HUES64 (cell line): ENCODE results near the gene COL20A1.
"Not testable (repeated sequence)": the region's sequence is repeated elsewhere in the genome, so short reads cannot be mapped to it uniquely, and the experiment has no call there.

ENCODE experiments used
- H3K27ac ChIP-seq: 2 replicates; pipeline ENCODE4 v1.7.0; 2013; ENCODE audit warnings: low read depth, low read length, inconsistent platforms
- H3K27me3 ChIP-seq: 2 replicates; pipeline ENCODE4 v1.6.1; 2013; ENCODE audit warnings: mild to moderate bottlenecking, low read length; ENCODE audit not compliant: insufficient read depth
- H3K36me3 ChIP-seq: 2 replicates; pipeline ENCODE4 v1.6.1; 2013; ENCODE audit warnings: mild to moderate bottlenecking, low read length; ENCODE audit not compliant: insufficient read depth
- H3K4me1 ChIP-seq: 2 replicates; pipeline ENCODE4 v1.6.1; 2013; ENCODE audit warnings: mild to moderate bottlenecking, low read length, moderate library complexity; ENCODE audit not compliant: insufficient read depth
- H3K4me3 ChIP-seq: 2 replicates; pipeline ENCODE4 v1.5.1; 2013; ENCODE audit warnings: mild to moderate bottlenecking, low read length, moderate library complexity
- H3K9ac ChIP-seq: 2 replicates; pipeline ENCODE4 v1.6.1; 2013; ENCODE audit warnings: mild to moderate bottlenecking, low read depth, low read length
- H3K9me3 ChIP-seq: 2 replicates; pipeline ENCODE4 v1.6.1; 2013; ENCODE audit warnings: low read depth, low read length; ENCODE audit not compliant: insufficient read depth
- WGBS: fragments of 150-250, 120-280 bp; methylation state at CpG from one replicate; pipeline ENCODE4 v1.1.7; 2013; ENCODE audit warnings: missing lambda C conversion rate; 5-methylcytosine and 5-hydroxymethylcytosine counted together

The COL20A1 gene

DNA sequence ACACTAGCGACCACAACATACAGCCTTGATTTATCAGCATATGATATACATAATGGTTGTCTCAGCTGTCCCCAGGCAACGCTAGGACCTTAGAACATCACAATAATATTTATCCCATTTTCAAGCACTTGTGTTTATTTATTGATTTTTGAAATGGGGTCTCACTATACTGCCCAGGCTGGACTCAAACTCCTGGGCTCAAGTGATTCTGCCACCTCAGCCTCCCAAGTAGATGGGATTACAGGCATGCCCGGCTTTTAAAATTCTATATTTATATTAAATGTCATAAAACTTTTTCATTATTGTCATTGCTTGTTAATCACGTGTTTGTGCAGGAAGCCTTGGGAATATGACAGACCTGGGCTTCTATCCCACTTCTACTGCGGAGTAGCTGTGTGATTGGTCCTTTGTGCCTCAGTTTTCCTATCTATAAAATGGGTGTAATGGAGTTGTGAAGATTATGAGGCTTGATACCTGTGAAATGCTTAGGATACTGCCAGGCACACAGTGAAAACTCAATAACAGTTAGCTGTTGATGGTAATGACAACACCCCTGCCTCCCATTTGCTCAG, 10.2 kb downstream of the COL20A1 start:
- Histone ChIP-seq H3K9ac (no peak overlapping the region), H3K4me1 (no peaks in the 10 kb centered on the region), H3K4me3 (no peak overlapping the region), H3K27me3 (no peaks in the 10 kb centered on the region), H3K27ac (no peak overlapping the region), H3K9me3 (no peaks in the 10 kb centered on the region), H3K36me3 (no peaks in the 10 kb centered on the region)
- 67% methylated on average over 3 of the region's 5 CpGs for WGBS

GRCh38 chr20:63305393-63305792, 12.4 kb downstream of the COL20A1 start:
- H3K27ac ChIP-seq = no peak overlapping the region

DNA sequence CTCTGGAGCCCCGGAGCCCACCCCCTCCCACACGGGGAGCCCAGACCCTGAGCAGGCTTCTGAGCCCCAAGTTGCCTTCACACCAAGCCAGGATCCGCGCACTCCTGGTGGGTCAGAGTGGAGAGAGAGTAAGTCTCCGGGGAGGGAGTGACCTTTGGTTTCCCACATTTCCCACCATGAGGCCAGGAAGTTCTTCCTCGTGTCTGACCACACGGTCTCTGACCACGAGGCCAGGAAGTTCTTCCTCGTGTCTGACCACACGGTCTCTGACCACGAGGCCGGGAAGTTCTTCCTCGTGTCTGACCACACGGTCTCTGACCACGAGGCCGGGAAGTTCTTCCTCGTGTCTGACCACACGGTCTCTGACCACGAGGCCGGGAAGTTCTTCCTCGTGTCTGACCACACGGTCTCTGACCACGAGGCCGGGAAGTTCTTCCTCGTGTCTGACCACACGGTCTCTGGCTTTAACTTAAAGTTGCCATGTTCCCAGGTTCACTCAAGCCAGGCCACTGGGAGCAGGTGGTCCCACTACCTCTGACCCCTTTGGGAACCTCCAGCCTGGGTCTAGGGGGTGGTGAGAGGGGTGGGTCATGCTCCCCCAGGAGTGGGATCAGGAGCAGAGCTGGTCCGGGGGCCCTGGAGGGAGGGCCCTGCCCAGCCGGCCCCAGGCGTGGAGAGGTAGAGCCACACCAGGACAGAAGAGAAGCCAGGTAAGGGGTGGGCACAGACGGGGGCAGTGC, 13.1 kb downstream of the COL20A1 start:
- not testable (repeated sequence) for H3K27ac ChIP-seq, H3K4me1 ChIP-seq, H3K4me3 ChIP-seq, H3K9ac ChIP-seq, H3K9me3 ChIP-seq, H3K27me3 ChIP-seq, H3K36me3 ChIP-seq
- WGBS = 96% methylated on average over 18 of the region's 30 CpGs

More at GRCh38 chr20:63305393-63305792, 12.4 kb downstream of the COL20A1 start:
- H3K9ac ChIP-seq = no peak overlapping the region
- 84% methylated on average over 8 of the region's 8 CpGs for WGBS
- no peaks in the 10 kb centered on the region for H3K4me1 ChIP-seq
- no peaks in the 10 kb centered on the region for H3K36me3 ChIP-seq
- no peak overlapping the region for H3K4me3 ChIP-seq
- no peaks in the 10 kb centered on the region for H3K9me3 ChIP-seq
- no peaks in the 10 kb centered on the region for H3K27me3 ChIP-seq

GRCh38 chr20:63306673-63307537, 13.9 kb downstream of the COL20A1 start:
- Histone ChIP-seq H3K9ac (no peak overlapping the region), H3K36me3 (no peaks in the 10 kb centered on the region), H3K4me3 (no peak overlapping the region), H3K4me1 (no peaks in the 10 kb centered on the region), H3K9me3 (no peaks in the 10 kb centered on the region), H3K27ac (no peak overlapping the region), H3K27me3 (no peaks in the 10 kb centered on the region)
- 93% methylated on average over 35 of the region's 35 CpGs for WGBS

DNA sequence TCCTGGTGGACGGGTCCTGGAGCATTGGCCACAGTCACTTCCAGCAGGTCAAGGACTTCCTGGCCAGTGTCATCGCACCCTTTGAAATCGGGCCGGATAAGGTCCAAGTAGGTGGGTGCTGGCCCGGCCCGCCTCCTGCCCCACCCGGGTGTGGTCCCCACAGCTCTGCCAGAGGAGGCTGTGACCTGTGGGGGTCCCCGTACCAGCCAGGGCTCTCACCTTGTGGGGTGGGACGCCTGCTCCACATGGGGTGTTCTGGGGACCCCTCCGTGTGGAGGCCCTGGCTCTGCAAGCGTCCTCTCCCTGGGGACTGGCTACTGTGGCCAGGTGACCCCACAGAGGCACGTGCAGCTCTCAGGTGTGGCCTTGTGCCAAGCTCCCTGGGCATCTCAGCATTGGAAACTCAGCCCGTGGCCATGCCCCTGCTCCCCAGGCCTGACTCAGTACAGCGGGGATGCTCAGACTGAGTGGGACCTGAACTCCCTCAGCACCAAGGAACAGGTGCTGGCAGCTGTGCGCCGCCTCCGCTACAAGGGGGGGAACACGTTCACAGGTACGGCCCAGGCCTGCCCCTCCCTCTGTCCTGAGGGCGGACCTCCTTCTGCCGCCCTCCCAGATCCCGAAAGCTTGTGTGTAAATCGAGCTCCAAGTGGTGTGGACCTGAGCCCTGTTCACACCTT, 14.7 kb downstream of the COL20A1 start:
- H3K27ac ChIP-seq = no peak overlapping the region
- H3K9me3 ChIP-seq = no peaks in the 10 kb centered on the region
- H3K36me3 ChIP-seq = no peaks in the 10 kb centered on the region
- H3K4me1 ChIP-seq = no peaks in the 10 kb centered on the region
- H3K27me3 ChIP-seq = no peaks in the 10 kb centered on the region
- 93% methylated on average over 23 of the region's 23 CpGs for WGBS
- no peak overlapping the region for H3K9ac ChIP-seq
- H3K4me3 ChIP-seq = no peak overlapping the region

DNA sequence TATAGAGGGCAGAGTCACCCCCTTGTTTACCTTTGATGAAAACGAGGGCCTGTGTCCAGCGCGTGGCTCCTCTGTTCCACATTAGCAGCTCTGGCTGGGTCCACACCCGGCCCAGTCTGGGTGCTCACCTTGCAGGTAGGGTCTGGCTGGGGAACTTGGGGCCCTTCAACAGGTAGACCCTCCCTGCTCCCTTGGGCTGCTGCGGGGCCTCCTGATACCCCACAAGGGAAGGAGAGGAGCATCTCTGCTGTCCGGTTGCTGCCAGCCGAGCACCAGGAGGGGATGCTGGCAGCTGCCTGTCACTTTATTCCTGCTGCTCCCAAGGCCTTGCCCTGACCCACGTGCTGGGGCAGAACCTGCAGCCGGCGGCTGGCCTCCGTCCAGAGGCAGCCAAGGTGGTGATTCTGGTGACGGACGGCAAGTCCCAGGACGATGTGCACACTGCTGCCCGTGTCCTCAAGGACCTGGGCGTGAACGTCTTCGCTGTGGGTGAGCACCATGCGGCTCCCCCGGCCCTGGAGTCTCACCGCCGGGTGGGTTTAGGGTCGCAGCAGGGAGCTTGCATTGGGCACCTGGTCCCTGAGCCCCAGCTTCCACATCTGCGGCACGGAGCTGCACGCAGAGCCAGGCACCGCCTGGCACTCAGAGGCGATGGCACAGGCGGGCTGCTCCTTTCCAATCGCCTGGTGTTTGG, 15.4 kb downstream of the COL20A1 start:
- Histone ChIP-seq H3K27ac (no peak overlapping the region), H3K4me1 (no peaks in the 10 kb centered on the region), H3K9ac (no peak overlapping the region), H3K9me3 (no peaks in the 10 kb centered on the region), H3K4me3 (no peak overlapping the region), H3K27me3 (no peaks in the 10 kb centered on the region), H3K36me3 (no peaks in the 10 kb centered on the region)
- WGBS = 92% methylated on average over 30 of the region's 30 CpGs

GRCh38 chr20:63309261-63310071, 16.5 kb downstream of the COL20A1 start:
- no peak overlapping the region for H3K27ac ChIP-seq
- no peaks in the 10 kb centered on the region for H3K36me3 ChIP-seq
- no peaks in the 10 kb centered on the region for H3K9me3 ChIP-seq
- H3K9ac ChIP-seq = no peak overlapping the region
- H3K27me3 ChIP-seq = no peaks in the 10 kb centered on the region
- H3K4me3 ChIP-seq = no peak overlapping the region
- 68% methylated on average over 35 of the region's 35 CpGs for WGBS
- no peaks in the 10 kb centered on the region for H3K4me1 ChIP-seq

GRCh38 chr20:63310265-63310991, 17.4 kb downstream of the COL20A1 start:
- Histone ChIP-seq H3K4me1 (no peaks in the 10 kb centered on the region), H3K4me3 (no peak overlapping the region), H3K27ac (no peak overlapping the region), H3K36me3 (no peaks in the 10 kb centered on the region), H3K9ac (no peak overlapping the region), H3K27me3 (no peaks in the 10 kb centered on the region), H3K9me3 (no peaks in the 10 kb centered on the region)
- 90% methylated on average over 20 of the region's 20 CpGs for WGBS

GRCh38 chr20:63311186-63311832, 18.3 kb downstream of the COL20A1 start:
- Histone ChIP-seq H3K27ac (no peak overlapping the region), H3K9me3 (no peaks in the 10 kb centered on the region), H3K4me1 (no peaks in the 10 kb centered on the region), H3K36me3 (no peaks in the 10 kb centered on the region), H3K9ac (no peak overlapping the region), H3K4me3 (no peak overlapping the region), H3K27me3 (no peaks in the 10 kb centered on the region)
- WGBS = 93% methylated on average over 29 of the region's 29 CpGs
